Stimulated activated naive B cell treated with anti-CD40 and anti-IgM and Interleukin-4, amounts not matched to agents 10 μg/mL and 1 μg/mL and 100 μg/mL, for 72 hours (primary cell): Measurements from ENCODE around the gene EFCAB5.
"Not testable (repeated sequence)": the region's sequence is repeated elsewhere in the genome, so short reads cannot be mapped to it uniquely, and the experiment has no call there.

Experiments used
- ATAC-seq, 2 donors: fragments of 150-1000 bp; cut with Tn5 transposase; replicated peaks; 2 replicates each; pipeline ENCODE4 v1.10.0; 2021; ENCODE audit warnings: moderate library complexity in 1 of 2
- DNase-seq: peaks from one replicate; pipeline ENCODE4 v3.0.0; 2021
- H3K27ac Mint-ChIP-seq: one replicate; pipeline ENCODE4 v1.8.0; 2022; ENCODE audit warnings: mild to moderate bottlenecking, mixed read lengths
- H3K27me3 Mint-ChIP-seq, 2 donors: one replicate each; pipeline ENCODE4 v1.8.0; 2022; ENCODE audit warnings: mixed read lengths in 2 of 2
- H3K36me3 Mint-ChIP-seq, 2 donors: one replicate each; pipeline ENCODE4 v1.8.0; 2022; ENCODE audit warnings: mixed read lengths in 2 of 2, mild to moderate bottlenecking in 1 of 2
- H3K4me1 Mint-ChIP-seq, 2 donors: one replicate each; pipeline ENCODE4 v1.8.0; 2022; ENCODE audit warnings: mixed read lengths in 2 of 2, mild to moderate bottlenecking in 1 of 2
- H3K4me3 Mint-ChIP-seq, 2 donors: one replicate each; pipeline ENCODE4 v1.8.0; 2022; ENCODE audit warnings: mild to moderate bottlenecking in 2 of 2, mixed read lengths in 2 of 2, moderate library complexity in 1 of 2
- H3K9me3 Mint-ChIP-seq, 2 donors: one replicate each; pipeline ENCODE4 v1.8.0; 2022; ENCODE audit warnings: mixed read lengths in 2 of 2, mild to moderate bottlenecking in 1 of 2

The EFCAB5 gene

DNA sequence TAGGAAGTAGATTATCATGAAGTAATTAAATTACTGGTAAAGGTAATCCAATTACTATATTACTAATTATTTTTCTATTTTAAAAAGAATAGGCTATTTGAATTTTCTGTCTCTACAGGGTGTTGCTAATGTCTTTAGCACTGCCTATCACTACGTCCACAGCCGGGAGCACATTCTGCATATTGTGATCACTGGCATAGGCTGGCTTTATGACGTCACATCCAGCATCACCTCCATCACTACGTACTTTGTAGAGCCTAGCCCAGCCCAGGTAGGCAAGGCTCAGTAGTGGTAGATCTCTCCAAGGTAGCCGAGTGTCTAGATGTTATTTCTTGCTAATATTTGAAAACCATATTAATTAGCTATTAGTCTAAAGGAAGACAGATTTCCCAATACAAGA lies 141.3 kb downstream of the EFCAB5 start:
- no peak overlapping the region for H3K4me3 Mint-ChIP-seq
- H3K27me3 Mint-ChIP-seq = peaks cover 0 to 15% of the 10 kb centered on the region in 2 donors
- no peak for DNase-seq
- no peaks in the 10 kb centered on the region for H3K4me1 Mint-ChIP-seq
- H3K27ac Mint-ChIP-seq = no peak overlapping the region
- ATAC-seq = no peak
- H3K36me3 Mint-ChIP-seq = no peaks in the 10 kb centered on the region
- no peaks in the 10 kb centered on the region for H3K9me3 Mint-ChIP-seq

- no peaks in the 10 kb centered on the region for H3K36me3 Mint-ChIP-seq
Measured at GRCh38 chr17:30084788-30085187, 143.4 kb downstream of the EFCAB5 start.

DNA sequence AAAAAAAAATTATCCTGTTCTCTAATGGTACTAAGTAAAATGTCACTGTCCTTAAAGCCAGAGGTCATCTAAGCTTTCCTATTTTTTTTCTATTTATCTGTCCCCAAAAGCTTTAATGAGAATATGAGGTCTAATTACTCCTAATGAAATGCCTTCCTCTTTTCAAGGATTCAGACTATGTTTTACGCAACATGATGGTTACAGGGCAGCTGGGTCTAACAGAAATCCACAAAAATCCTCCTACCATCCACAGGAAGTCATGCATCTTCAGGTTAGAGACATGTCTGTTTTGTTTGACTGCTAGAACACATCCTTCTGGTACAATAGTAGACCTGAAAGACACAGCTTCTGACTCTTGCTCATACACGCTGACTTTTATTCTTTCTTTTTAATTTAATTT lies 145.5 kb downstream of the EFCAB5 start:
- Mint-ChIP-seq H3K4me3 (no peak overlapping the region), H3K27me3 (peaks cover 0 to 22% of the 10 kb centered on the region in 2 donors), H3K4me1 (no peaks in the 10 kb centered on the region), H3K27ac (no peak overlapping the region), H3K36me3 (no peaks in the 10 kb centered on the region), H3K9me3 (no peaks in the 10 kb centered on the region)
- DNase-seq (no peak), ATAC-seq (no peak)

More at GRCh38 chr17:30084788-30085187, 143.4 kb downstream of the EFCAB5 start:
- Mint-ChIP-seq H3K9me3 (no peaks in the 10 kb centered on the region), H3K27me3 (peaks cover 0 to 19% of the 10 kb centered on the region in 2 donors), H3K4me1 (no peaks in the 10 kb centered on the region), H3K27ac (no peak overlapping the region), H3K4me3 (no peak overlapping the region)
- ATAC-seq = no peak
- DNase-seq = no peak

DNA sequence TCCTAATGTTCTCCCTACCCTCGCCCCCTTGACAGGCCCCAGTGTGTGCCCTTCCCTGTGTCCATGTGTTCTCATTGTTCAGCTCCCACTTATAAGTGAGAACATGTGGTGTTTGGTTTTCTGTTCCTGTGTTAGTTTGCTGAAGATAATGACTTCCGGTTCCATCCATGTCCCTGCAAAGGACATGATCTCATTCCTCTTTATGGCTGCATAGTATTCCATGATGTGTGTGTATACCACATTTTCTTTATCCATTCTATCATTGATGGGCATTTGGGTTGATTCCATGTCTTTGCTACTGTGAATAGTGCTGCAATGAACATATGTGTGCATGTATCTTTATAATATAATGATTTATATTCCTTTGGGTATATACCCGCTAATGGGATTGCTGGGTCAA lies 146.0 kb downstream of the EFCAB5 start:
- ATAC-seq, DNase-seq, H3K4me1 Mint-ChIP-seq, H3K4me3 Mint-ChIP-seq, H3K27ac Mint-ChIP-seq, H3K36me3 Mint-ChIP-seq, H3K9me3 Mint-ChIP-seq: not testable (repeated sequence)
- H3K27me3 Mint-ChIP-seq = peaks cover 0 to 22% of the 10 kb centered on the region in 2 donors

GRCh38 chr17:30091121-30091670 lies 149.8 kb downstream of the EFCAB5 start:
- Mint-ChIP-seq H3K27ac (no peak overlapping the region), H3K36me3 (no peaks in the 10 kb centered on the region), H3K27me3 (peaks cover 9 to 21% of the 10 kb centered on the region in 2 donors), H3K4me1 (peaks cover 9 to 15% of the 10 kb centered on the region in 2 donors), H3K9me3 (no peaks in the 10 kb centered on the region), H3K4me3 (no peak overlapping the region)
- no peak for ATAC-seq
- DNase-seq = no peak

GRCh38 chr17:30091771-30092170 lies 150.3 kb downstream of the EFCAB5 start:
- no peak for DNase-seq
- peaks cover 9 to 19% of the 10 kb centered on the region in 2 donors for H3K27me3 Mint-ChIP-seq
- H3K4me3 Mint-ChIP-seq = no peak overlapping the region
- no peaks in the 10 kb centered on the region for H3K36me3 Mint-ChIP-seq
- no peaks in the 10 kb centered on the region for H3K9me3 Mint-ChIP-seq
- peaks cover 9 to 15% of the 10 kb centered on the region in 2 donors for H3K4me1 Mint-ChIP-seq
- no peak for ATAC-seq
- no peak overlapping the region for H3K27ac Mint-ChIP-seq

DNA sequence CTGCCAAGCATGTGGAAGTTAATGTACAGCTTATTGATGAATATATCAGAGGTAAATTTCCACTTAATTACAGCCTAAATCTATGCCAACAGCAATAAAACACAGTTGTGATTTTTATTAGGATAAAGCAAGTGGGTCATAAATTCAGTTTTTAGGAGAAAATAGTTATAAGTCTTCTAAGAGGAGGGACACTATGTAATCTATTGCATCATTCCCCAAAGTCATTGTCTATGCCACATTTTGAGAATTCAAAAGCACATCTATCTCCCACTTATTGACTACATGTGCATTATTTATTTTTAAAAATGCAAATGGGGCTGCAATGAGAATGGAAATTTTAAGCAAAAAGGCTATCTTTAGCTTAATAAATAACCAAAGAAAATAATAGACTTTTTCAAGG lies 151.5 kb downstream of the EFCAB5 start:
- DNase-seq = no peak
- ATAC-seq = no peak
- no peak overlapping the region for H3K27ac Mint-ChIP-seq
- peaks cover 9 to 15% of the 10 kb centered on the region in 2 donors for H3K4me1 Mint-ChIP-seq
- no peaks in the 10 kb centered on the region for H3K36me3 Mint-ChIP-seq
- no peaks in the 10 kb centered on the region for H3K9me3 Mint-ChIP-seq
- peaks cover 9 to 19% of the 10 kb centered on the region in 2 donors for H3K27me3 Mint-ChIP-seq
- no peak overlapping the region for H3K4me3 Mint-ChIP-seq

DNA sequence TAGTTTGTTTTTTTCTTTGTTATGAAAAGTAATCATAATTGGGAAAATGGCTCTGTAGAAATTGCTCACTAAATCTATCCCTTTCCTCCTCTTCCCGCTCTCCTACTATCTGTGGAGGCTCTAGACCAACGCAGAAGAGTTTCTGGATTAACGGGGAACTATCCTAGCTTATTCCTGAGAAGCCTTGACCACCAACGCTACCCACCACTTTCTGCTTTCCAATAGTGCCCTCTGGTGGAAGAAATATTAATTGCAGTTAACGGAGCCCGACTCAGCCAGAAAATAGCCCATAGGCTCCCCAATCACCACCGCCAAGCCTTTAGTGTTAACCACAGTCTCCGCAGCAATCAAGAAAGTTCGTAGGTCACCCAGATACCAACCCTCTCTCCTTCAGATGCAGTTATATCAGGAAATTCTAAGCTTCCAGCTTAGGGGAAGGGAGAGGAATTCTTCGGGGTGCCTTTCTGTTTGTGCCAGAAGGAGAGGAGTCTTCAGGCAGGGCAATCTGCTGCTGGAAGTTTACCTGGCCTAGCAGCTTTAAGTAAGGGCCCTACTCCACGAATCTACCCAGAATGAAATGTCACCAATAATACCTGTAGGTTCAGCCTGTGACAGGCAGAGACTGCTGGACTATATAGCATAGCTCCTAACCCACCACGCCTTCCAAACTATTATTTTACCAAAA lies 152.2 kb downstream of the EFCAB5 start:
- Mint-ChIP-seq H3K36me3 (no peaks in the 10 kb centered on the region), H3K4me3 (no peak overlapping the region), H3K27me3 (peaks cover 9 to 19% of the 10 kb centered on the region in 2 donors), H3K4me1 (peaks cover 9 to 15% of the 10 kb centered on the region in 2 donors), H3K9me3 (no peaks in the 10 kb centered on the region), H3K27ac (no peak overlapping the region)
- ATAC-seq (peak; percentile 65 to 81), DNase-seq (peak; percentile 37)

DNA sequence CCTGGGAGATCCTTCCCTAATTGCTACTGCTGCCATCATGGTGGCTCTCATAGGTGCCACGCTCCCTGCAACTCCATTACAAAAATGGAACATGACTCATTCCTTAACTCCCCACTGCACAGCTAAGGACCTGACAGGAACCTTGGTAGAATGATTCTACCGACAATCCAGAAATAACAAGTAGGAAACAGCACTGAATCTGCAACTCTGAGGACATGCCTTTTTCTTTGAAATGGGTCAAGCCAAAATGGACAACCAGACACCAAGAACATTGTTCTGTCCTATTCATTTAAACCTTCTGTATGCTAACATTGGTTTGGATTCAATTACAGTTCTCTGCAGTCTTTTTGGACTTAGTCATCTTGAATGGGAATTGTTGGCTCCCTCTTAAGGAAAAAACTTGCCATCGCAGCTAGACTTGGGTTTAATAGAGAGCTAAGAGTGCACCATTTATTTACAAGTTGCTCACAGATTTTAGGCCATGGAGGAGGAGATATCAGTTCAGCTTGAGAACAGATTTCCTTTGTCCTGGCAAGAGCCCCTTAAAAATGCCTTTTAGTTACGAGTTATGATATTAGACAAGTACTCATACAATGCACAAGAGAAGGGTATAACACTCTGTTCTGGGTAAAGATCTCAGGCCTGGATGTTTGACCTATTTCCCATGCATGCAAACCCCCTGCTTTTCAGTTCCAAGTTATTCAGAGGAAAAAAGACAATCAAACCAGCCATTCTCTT lies 154.2 kb downstream of the EFCAB5 start:
- H3K36me3 Mint-ChIP-seq = no peaks in the 10 kb centered on the region
- DNase-seq (no peak), ATAC-seq (peak; percentile 31 to 69)
- H3K4me1 Mint-ChIP-seq = peaks cover 9 to 15% of the 10 kb centered on the region in 2 donors
- H3K27ac Mint-ChIP-seq = no peak overlapping the region
- H3K27me3 Mint-ChIP-seq = peaks cover 9 to 12% of the 10 kb centered on the region in 2 donors
- no peak overlapping the region for H3K4me3 Mint-ChIP-seq
- H3K9me3 Mint-ChIP-seq = no peaks in the 10 kb centered on the region

DNA sequence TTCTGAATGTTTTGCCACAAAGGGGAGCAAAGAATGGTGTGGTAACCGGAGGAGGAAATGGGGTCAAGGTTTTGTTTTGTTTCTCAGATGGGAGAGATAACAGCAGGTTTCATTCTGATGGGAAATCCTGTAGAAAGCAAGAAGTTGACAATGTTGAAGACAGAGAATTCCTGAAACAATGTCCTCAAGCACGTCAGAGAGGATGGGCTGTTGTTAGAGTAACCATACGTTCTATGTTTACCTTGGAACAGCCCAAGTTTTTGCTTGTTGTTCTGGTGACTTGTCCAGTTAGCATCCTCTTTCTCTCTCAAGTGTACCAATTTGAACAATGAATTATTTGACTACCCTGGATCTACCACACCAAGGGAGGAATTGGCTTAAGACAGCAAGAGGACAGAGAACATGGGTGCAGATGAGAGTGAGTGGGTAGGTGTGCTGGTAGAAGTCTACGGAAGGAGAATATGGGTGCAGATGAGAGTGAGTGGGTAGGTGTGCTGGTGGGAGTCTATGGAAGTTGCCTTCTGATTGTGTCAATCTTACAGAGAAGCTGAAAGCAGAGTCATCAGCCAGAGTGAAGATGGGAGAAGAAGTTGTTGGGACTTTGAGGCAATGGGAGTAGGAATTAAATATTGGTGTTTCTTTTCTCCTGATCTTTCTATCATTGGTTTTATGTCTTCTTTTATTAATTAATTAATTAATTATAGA lies 160.4 kb downstream of the EFCAB5 start:
- H3K4me1 Mint-ChIP-seq = peaks cover 5 to 6% of the 10 kb centered on the region in 2 donors
- no peaks in the 10 kb centered on the region for H3K9me3 Mint-ChIP-seq
- no peak overlapping the region for H3K4me3 Mint-ChIP-seq
- no peak overlapping the region for H3K27ac Mint-ChIP-seq
- DNase-seq (no peak), ATAC-seq (no peak)
- no peaks in the 10 kb centered on the region for H3K36me3 Mint-ChIP-seq
- peaks cover 0 to 8% of the 10 kb centered on the region in 2 donors for H3K27me3 Mint-ChIP-seq

DNA sequence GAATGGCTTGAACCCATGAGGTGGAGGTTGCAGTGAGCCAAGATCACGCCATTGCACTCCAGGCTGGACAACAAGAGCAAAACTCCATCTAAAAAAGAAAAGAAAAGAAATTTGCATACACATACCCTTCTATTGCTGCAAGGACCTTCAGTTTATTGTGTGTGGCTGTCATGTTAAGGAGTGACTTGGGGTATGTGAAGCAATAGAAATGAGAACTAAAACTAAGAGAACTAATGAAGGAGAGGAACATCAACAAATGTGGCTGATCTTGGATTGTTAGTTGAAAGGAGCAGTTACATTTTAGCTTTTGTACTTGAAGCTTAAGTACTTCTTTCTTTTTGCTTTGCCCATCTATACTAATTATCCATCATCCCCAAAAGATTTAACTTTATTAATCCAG lies 162.5 kb downstream of the EFCAB5 start:
- DNase-seq (no peak), ATAC-seq (no peak)
- no peaks in the 10 kb centered on the region for H3K36me3 Mint-ChIP-seq
- H3K4me3 Mint-ChIP-seq = no peak overlapping the region
- peaks cover 5 to 6% of the 10 kb centered on the region in 2 donors for H3K4me1 Mint-ChIP-seq
- no peaks in the 10 kb centered on the region for H3K9me3 Mint-ChIP-seq
- H3K27me3 Mint-ChIP-seq = peaks cover 4 to 5% of the 10 kb centered on the region in 2 donors
- H3K27ac Mint-ChIP-seq = no peak overlapping the region

DNA sequence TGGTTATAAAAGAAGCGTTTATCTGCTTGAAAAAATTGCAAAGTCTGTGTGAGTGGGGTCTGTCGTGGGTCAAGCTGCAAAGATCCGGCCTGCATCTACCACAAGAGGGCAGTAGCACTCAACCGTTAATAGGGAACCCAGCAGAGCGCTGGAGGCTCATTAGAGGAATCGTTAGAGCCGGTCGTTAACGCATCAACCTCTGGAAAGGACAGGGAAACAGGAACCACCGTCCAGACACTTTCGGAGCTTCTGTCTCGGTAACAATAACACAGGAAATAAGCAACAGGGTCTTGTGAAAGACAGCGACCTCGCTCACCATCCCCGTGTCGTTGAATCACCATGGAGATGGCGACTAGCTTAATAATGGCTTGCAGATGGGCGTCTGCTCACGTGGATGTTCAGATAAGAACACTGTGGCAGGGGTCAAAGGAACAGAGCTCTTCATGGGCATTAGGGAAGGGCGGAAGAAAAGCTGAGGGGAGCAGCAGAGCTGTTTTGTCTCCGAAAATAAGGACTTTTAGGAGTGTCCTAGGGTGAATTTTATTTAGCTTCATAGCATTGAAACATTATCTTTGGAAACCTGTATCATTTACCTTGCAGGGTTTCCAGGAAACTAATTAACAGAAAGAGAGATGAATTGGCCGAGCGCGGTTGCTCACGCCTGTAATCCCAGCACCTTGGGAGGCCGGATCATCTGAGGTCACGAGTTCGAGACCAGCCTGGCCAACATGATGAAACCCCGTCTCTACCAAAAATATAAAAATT lies 163.3 kb downstream of the EFCAB5 start:
- H3K27me3 Mint-ChIP-seq = peaks cover 4 to 5% of the 10 kb centered on the region in 2 donors
- no peaks in the 10 kb centered on the region for H3K36me3 Mint-ChIP-seq
- DNase-seq = peak; percentile 58
- peak overlapping the region; percentile 73 to 85 for H3K4me3 Mint-ChIP-seq
- peak; percentile 98 for ATAC-seq
- H3K9me3 Mint-ChIP-seq = no peaks in the 10 kb centered on the region
- peaks cover 5 to 6% of the 10 kb centered on the region in 2 donors for H3K4me1 Mint-ChIP-seq
- H3K27ac Mint-ChIP-seq = peak overlapping the region; percentile 16

DNA sequence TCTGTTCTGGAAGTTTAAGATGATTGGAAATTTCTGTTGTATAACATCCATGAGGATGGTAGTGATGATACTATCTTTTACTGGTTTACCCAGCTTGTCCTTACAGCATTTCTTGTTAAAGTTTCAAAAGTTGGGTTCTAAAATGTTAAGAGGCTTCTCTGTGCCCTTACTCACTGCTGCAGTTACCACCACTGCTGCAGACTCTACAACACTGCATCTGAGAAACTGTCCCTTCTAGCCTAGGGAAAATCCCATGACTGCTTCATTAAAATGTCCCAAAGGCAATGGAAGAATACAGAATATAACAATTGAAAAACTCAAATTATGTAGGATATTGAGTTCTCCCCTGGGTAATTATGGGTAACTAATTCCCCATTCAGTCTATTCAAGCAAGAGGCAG lies 171.4 kb downstream of the EFCAB5 start:
- Mint-ChIP-seq H3K36me3 (peaks cover 3 to 5% of the 10 kb centered on the region in 2 donors), H3K9me3 (no peaks in the 10 kb centered on the region), H3K4me3 (peak overlapping the region in 1 of 2 donors; percentile 4), H3K4me1 (peaks cover 12 to 18% of the 10 kb centered on the region in 2 donors), H3K27me3 (peaks cover 0 to 2% of the 10 kb centered on the region in 2 donors), H3K27ac (no peak overlapping the region)
- peak; percentile 53 to 68 for ATAC-seq
- no peak for DNase-seq

DNA sequence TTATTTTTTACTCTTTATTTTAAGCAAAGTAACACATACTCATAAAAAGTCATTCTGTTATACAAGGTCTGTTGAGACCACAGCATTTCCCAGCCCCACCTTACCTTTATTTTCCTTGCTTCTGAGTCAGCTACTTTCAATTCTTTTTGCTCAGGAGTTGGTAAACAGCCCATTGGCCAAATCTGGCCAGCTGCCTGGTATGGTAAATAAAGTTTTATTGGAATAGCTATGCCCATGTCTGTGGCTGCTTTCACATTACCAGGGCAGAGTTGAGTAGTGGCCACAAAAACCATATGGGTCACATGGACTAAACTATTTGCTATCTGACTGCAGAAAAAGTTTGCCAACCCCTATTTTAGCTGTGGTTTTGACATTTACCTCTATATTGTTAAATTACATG lies 171.8 kb downstream of the EFCAB5 start:
- Mint-ChIP-seq H3K27ac (peak overlapping the region; percentile 3), H3K9me3 (no peaks in the 10 kb centered on the region), H3K36me3 (peaks cover 3 to 5% of the 10 kb centered on the region in 2 donors), H3K4me3 (no peak overlapping the region), H3K27me3 (no peaks in the 10 kb centered on the region), H3K4me1 (peaks cover 12 to 23% of the 10 kb centered on the region in 2 donors)
- no peak for DNase-seq
- peak; percentile 40 to 48 for ATAC-seq
